HUES6 (cell line): ENCODE data around the gene STAT4.

Source experiments
- H3K27ac ChIP-seq: 2 replicates; pipeline ENCODE4 v1.7.0; 2013; ENCODE audit warnings: low read depth, mild to moderate bottlenecking, low read length, inconsistent platforms
- H3K27me3 ChIP-seq: 2 replicates; pipeline ENCODE4 v1.6.1; 2013; ENCODE audit warnings: low read length; ENCODE audit not compliant: control insufficient read depth, insufficient read depth
- H3K36me3 ChIP-seq: 2 replicates; pipeline ENCODE4 v1.6.1; 2013; ENCODE audit warnings: low read length; ENCODE audit not compliant: control insufficient read depth, insufficient read depth
- H3K4me1 ChIP-seq: 2 replicates; pipeline ENCODE4 v1.6.1; 2013; ENCODE audit warnings: low read length; ENCODE audit not compliant: control insufficient read depth, insufficient read depth
- H3K4me3 ChIP-seq: 2 replicates; pipeline ENCODE4 v1.5.1; 2013; ENCODE audit warnings: low read depth, low read length
- H3K9ac ChIP-seq: one replicate; pipeline ENCODE4 v1.6.1; 2013; ENCODE audit warnings: mild to moderate bottlenecking, low read length
- H3K9me3 ChIP-seq: 2 replicates; pipeline ENCODE4 v1.6.1; 2013; ENCODE audit warnings: low read depth, low read length; ENCODE audit not compliant: control insufficient read depth, insufficient read depth

Gene STAT4

DNA sequence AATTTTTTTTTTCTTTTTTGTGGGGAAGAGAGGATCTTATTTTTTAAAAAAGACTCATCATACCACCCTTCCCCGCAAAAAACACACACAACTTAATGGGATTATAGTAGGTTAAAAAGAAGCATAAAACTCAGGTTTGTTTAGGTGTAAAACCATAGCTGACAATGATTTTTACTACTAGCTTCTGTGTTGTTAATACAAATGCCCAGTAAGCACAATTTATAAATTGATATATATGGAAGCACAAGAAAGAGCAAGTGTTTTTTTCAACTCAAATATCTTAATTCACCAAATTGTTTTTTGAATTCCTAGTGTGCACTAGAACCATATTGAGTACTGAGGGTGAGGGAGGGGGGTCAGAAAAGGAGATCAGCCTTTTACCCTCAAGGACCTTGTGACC is 7.0 kb downstream of the STAT4 start:
- H3K36me3 ChIP-seq = no peaks in the 10 kb centered on the region
- H3K27me3 ChIP-seq = peaks cover 6% of the 10 kb centered on the region; the same call in 1 of the 2 replicates
- H3K9me3 ChIP-seq = no peaks in the 10 kb centered on the region
- H3K9ac ChIP-seq = no peak overlapping the region
- H3K4me3 ChIP-seq = no peak overlapping the region
- no peak overlapping the region for H3K27ac ChIP-seq
- no peaks in the 10 kb centered on the region for H3K4me1 ChIP-seq

- H3K9me3 ChIP-seq = no peaks in the 10 kb centered on the region
- H3K4me1 ChIP-seq = no peaks in the 10 kb centered on the region
- H3K9ac ChIP-seq = no peak overlapping the region
- H3K27me3 ChIP-seq = no peaks in the 10 kb centered on the region
- no peaks in the 10 kb centered on the region for H3K36me3 ChIP-seq
- no peak overlapping the region for H3K27ac ChIP-seq
- no peak overlapping the region for H3K4me3 ChIP-seq
These were observed 21.9 kb downstream of the STAT4 start for GRCh38 chr2:191128911-191129304.

DNA sequence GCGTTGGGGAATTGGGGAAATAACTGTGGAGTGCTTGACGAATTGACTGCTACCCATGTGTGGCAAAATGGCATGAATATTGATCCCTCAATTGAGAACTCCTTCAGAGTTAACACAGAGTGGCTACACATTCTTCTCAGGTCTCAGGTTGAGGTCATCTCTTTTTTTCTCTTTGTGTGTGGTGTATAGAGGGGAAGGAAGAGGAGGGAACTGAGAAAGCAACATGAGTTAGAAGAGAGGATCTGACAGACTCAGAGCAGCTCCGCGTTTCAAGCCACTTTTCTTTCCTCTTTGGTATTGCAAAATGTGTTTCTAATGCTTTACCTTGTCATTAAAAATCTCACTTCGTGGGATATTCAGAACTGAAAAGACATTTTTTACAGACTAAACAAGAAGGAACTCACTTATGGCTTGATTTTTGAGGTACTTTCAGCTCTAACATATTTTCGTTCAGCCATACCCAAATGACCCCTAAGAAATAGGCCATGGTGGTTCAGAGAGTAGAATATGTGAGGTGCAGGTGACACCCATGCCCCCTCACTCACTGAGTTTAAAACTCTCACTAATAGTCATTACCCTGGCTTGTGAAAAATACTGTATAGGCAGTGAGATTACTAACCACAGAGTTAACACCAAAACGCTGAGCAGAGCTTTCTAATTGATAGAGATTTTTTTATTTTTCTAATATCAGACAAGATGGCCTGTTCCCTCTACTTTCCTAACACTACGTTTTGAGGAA is 22.5 kb downstream of the STAT4 start:
- H3K27ac ChIP-seq = no peak overlapping the region
- H3K4me3 ChIP-seq = no peak overlapping the region
- H3K27me3 ChIP-seq = no peaks in the 10 kb centered on the region
- no peak overlapping the region for H3K9ac ChIP-seq
- no peaks in the 10 kb centered on the region for H3K36me3 ChIP-seq
- no peaks in the 10 kb centered on the region for H3K4me1 ChIP-seq
- H3K9me3 ChIP-seq = no peaks in the 10 kb centered on the region

DNA sequence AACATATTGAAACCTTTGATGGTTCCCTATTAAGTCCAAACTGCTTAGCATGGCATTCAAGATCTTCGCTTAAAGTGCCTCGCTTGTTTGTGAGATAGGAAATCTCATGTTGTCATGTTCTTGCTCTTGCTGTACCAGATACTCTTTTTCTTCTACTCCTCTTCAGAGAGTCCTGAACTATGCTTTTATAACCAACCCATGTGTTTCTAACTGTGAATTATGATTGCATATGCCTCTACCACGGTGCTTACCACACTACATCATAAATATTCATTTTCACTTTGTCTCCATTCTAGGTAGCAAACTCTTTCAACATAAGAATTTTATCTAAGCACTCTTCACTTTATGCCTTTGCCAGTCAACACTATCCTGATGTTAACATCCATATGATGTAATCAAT is 23.6 kb downstream of the STAT4 start:
- H3K9me3 ChIP-seq = no peaks in the 10 kb centered on the region
- H3K4me1 ChIP-seq = no peaks in the 10 kb centered on the region
- no peak overlapping the region for H3K27ac ChIP-seq
- H3K9ac ChIP-seq = no peak overlapping the region
- H3K27me3 ChIP-seq = no peaks in the 10 kb centered on the region
- H3K36me3 ChIP-seq = no peaks in the 10 kb centered on the region
- no peak overlapping the region for H3K4me3 ChIP-seq

GRCh38 chr2:191126386-191127085 is 24.3 kb downstream of the STAT4 start:
- Histone ChIP-seq H3K9ac (no peak overlapping the region), H3K27me3 (no peaks in the 10 kb centered on the region), H3K4me3 (no peak overlapping the region), H3K36me3 (no peaks in the 10 kb centered on the region), H3K27ac (no peak overlapping the region), H3K4me1 (no peaks in the 10 kb centered on the region), H3K9me3 (no peaks in the 10 kb centered on the region)

GRCh38 chr2:191125646-191126045 is 25.1 kb downstream of the STAT4 start:
- Histone ChIP-seq H3K27me3 (no peaks in the 10 kb centered on the region), H3K4me3 (no peak overlapping the region), H3K9me3 (no peaks in the 10 kb centered on the region)

DNA sequence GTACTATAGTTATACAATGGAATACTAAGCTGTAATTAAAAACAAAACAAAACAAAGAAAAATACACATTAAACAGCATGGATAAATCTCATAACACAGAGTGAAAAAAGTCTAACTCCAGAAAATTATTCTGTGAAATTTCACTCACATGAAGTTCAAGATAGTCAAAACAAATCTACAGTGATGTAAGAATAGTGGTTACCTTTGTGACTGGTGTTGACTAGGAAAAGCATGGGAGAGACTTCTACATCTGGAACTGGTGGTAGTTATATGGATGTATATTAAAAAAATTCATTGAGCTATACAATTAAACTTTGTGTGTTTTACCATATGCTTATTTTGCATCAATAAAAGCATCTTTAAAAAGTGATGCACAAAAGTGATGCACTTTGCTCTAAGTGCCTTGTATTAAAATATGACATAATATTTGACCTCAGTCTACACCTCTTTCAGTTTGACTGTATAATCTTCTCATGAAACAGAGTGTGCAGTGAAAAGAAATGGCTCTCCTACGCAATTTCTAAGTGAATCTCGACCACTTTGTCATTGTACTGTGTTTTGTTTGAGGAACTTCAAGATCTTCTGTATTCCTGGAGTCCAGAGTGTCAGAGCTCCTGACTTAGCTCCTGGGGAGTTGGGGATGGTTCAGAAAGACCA is 28.0 kb downstream of the STAT4 start:
- no peak overlapping the region for H3K9ac ChIP-seq
- no peaks in the 10 kb centered on the region for H3K27me3 ChIP-seq
- H3K9me3 ChIP-seq = no peaks in the 10 kb centered on the region
- no peaks in the 10 kb centered on the region for H3K4me1 ChIP-seq
- no peaks in the 10 kb centered on the region for H3K36me3 ChIP-seq
- H3K27ac ChIP-seq = no peak overlapping the region
- no peak overlapping the region for H3K4me3 ChIP-seq

More at GRCh38 chr2:191125646-191126045, 25.1 kb downstream of the STAT4 start:
- Histone ChIP-seq H3K4me1 (no peaks in the 10 kb centered on the region), H3K36me3 (no peaks in the 10 kb centered on the region), H3K9ac (no peak overlapping the region), H3K27ac (no peak overlapping the region)

- Histone ChIP-seq H3K36me3 (no peaks in the 10 kb centered on the region), H3K27ac (no peak overlapping the region)
These were observed 33.5 kb downstream of the STAT4 start for GRCh38 chr2:191117341-191117740.

DNA sequence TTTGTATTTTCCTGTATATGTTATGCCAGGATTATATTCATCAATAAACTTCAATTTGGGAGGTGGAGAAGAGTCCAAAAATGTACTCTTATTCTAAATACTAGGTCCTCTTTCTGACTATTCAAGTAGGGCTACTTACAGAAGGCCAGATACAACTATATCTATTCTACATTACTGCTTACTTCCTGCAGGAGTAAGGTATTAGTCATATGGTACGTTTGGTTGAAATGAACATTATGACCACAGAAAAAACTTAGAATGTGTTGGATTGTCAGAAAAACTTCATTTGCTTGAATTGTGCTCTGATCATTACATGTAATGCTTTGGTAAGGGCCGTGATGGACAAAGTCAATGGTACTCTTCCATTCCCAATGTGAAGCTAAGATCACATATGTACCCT is 35.0 kb downstream of the STAT4 start:
- H3K9ac ChIP-seq = no peak overlapping the region
- H3K9me3 ChIP-seq = no peaks in the 10 kb centered on the region
- H3K4me1 ChIP-seq = no peaks in the 10 kb centered on the region
- no peaks in the 10 kb centered on the region for H3K27me3 ChIP-seq
- H3K27ac ChIP-seq = no peak overlapping the region
- no peak overlapping the region for H3K4me3 ChIP-seq
- H3K36me3 ChIP-seq = no peaks in the 10 kb centered on the region

More at GRCh38 chr2:191117341-191117740, 33.5 kb downstream of the STAT4 start:
- no peaks in the 10 kb centered on the region for H3K27me3 ChIP-seq
- H3K9ac ChIP-seq = no peak overlapping the region
- no peak overlapping the region for H3K4me3 ChIP-seq
- H3K4me1 ChIP-seq = no peaks in the 10 kb centered on the region
- H3K9me3 ChIP-seq = no peaks in the 10 kb centered on the region

DNA sequence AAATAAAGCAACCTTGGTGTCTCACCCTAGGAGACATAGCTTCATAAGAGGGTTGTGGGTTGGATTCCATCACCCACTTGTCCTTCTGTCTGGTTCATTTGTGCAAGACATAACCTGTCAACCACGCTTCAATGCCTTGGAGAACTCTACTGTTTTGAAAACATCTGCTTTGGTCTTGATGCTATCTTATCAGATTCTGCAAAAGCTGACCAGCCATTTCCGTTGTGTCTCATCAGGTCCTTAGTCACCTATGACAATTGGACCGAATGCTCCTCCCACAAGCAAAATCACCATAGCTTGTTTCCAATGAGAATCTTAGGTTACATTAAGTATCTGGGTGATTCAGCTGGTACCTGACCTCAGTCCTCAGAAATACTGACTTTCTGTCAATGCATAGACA is 35.4 kb downstream of the STAT4 start:
- Histone ChIP-seq H3K9me3 (no peaks in the 10 kb centered on the region), H3K9ac (no peak overlapping the region), H3K36me3 (no peaks in the 10 kb centered on the region), H3K4me3 (no peak overlapping the region), H3K27me3 (no peaks in the 10 kb centered on the region), H3K27ac (no peak overlapping the region), H3K4me1 (no peaks in the 10 kb centered on the region)

- Histone ChIP-seq H3K9ac (no peak overlapping the region), H3K4me1 (no peaks in the 10 kb centered on the region), H3K27me3 (no peaks in the 10 kb centered on the region), H3K9me3 (no peaks in the 10 kb centered on the region), H3K27ac (no peak overlapping the region), H3K36me3 (no peaks in the 10 kb centered on the region), H3K4me3 (no peak overlapping the region)
These were observed 36.3 kb downstream of the STAT4 start for GRCh38 chr2:191114403-191114886.
